T-helper 1 cell treated with Interleukin-12 subunit alpha and Interleukin-12 subunit beta and Interleukin-4 antibody, amounts not matched to agents 30 μg/mL and 1 μg/mL, for 36 hours (primary cell): Measurements from ENCODE around the gene OPN1SW.

Source experiments
- H3K27ac Mint-ChIP-seq: one replicate; pipeline ENCODE4 v1.8.0; 2021; ENCODE audit warnings: mild to moderate bottlenecking, mixed read lengths
- H3K27me3 Mint-ChIP-seq: one replicate; pipeline ENCODE4 v1.8.0; 2021; ENCODE audit warnings: low read depth, mixed read lengths
- H3K36me3 Mint-ChIP-seq: one replicate; pipeline ENCODE4 v1.8.0; 2021; ENCODE audit warnings: low read depth, mixed read lengths
- H3K4me1 Mint-ChIP-seq: one replicate; pipeline ENCODE4 v1.8.0; 2021; ENCODE audit warnings: low read depth, mixed read lengths
- H3K4me3 Mint-ChIP-seq: one replicate; pipeline ENCODE4 v1.8.0; 2021; ENCODE audit warnings: mild to moderate bottlenecking, moderate library complexity, mixed read lengths
- H3K9me3 Mint-ChIP-seq: one replicate; pipeline ENCODE4 v1.8.0; 2021; ENCODE audit warnings: mixed read lengths

The OPN1SW gene

GRCh38 chr7:128775744-128776474, at the start of gene OPN1SW:
OPN1SW (minus strand) TSS chr7:128775794; CDS start chr7:128775781, 13 bp downstream.
- no peak within 1 kb of the TSS for H3K27ac Mint-ChIP-seq
- H3K36me3 Mint-ChIP-seq = peaks cover 23% of the 10 kb centered on the region
- no peak within 1 kb of the TSS for H3K4me3 Mint-ChIP-seq
- no peaks in the 10 kb centered on the region for H3K4me1 Mint-ChIP-seq
- H3K9me3 Mint-ChIP-seq = peaks cover 20% of the 10 kb centered on the region
- H3K27me3 Mint-ChIP-seq = peaks cover 3% of the 10 kb centered on the region

GRCh38 chr7:128821724-128822123, 46.1 kb upstream of the OPN1SW start:
- Mint-ChIP-seq H3K27ac (no peak overlapping the region), H3K27me3 (peaks cover 10% of the 10 kb centered on the region), H3K36me3 (no peaks in the 10 kb centered on the region), H3K4me3 (no peak overlapping the region), H3K4me1 (no peaks in the 10 kb centered on the region), H3K9me3 (no peaks in the 10 kb centered on the region)

GRCh38 chr7:128818694-128819093, 43.1 kb upstream of the OPN1SW start:
- no peaks in the 10 kb centered on the region for H3K9me3 Mint-ChIP-seq
- no peak overlapping the region for H3K4me3 Mint-ChIP-seq
- no peaks in the 10 kb centered on the region for H3K36me3 Mint-ChIP-seq

GRCh38 chr7:128815289-128815942, 39.8 kb upstream of the OPN1SW start:
- Mint-ChIP-seq H3K27me3 (no peaks in the 10 kb centered on the region), H3K4me1 (no peaks in the 10 kb centered on the region), H3K4me3 (no peak overlapping the region), H3K36me3 (no peaks in the 10 kb centered on the region), H3K27ac (no peak overlapping the region), H3K9me3 (no peaks in the 10 kb centered on the region)

More at GRCh38 chr7:128818694-128819093, 43.1 kb upstream of the OPN1SW start:
- peaks cover 3% of the 10 kb centered on the region for H3K27me3 Mint-ChIP-seq
- H3K27ac Mint-ChIP-seq = no peak overlapping the region
- H3K4me1 Mint-ChIP-seq = no peaks in the 10 kb centered on the region

GRCh38 chr7:128814499-128814898, 38.9 kb upstream of the OPN1SW start:
- Mint-ChIP-seq H3K9me3 (no peaks in the 10 kb centered on the region), H3K4me1 (no peaks in the 10 kb centered on the region), H3K4me3 (no peak overlapping the region), H3K27ac (no peak overlapping the region), H3K36me3 (no peaks in the 10 kb centered on the region), H3K27me3 (no peaks in the 10 kb centered on the region)

- Mint-ChIP-seq H3K4me3 (no peak overlapping the region), H3K36me3 (no peaks in the 10 kb centered on the region), H3K27me3 (no peaks in the 10 kb centered on the region), H3K27ac (no peak overlapping the region), H3K9me3 (no peaks in the 10 kb centered on the region), H3K4me1 (no peaks in the 10 kb centered on the region)
Observed at GRCh38 chr7:128812514-128813168, 37.0 kb upstream of the OPN1SW start.

GRCh38 chr7:128811631-128812430, 36.2 kb upstream of the OPN1SW start:
- no peaks in the 10 kb centered on the region for H3K4me1 Mint-ChIP-seq
- H3K27ac Mint-ChIP-seq = no peak overlapping the region
- no peaks in the 10 kb centered on the region for H3K27me3 Mint-ChIP-seq
- no peak overlapping the region for H3K4me3 Mint-ChIP-seq
- H3K36me3 Mint-ChIP-seq = no peaks in the 10 kb centered on the region
- H3K9me3 Mint-ChIP-seq = no peaks in the 10 kb centered on the region

GRCh38 chr7:128810997-128811396, 35.4 kb upstream of the OPN1SW start:
- no peaks in the 10 kb centered on the region for H3K9me3 Mint-ChIP-seq
- H3K36me3 Mint-ChIP-seq = no peaks in the 10 kb centered on the region
- no peak overlapping the region for H3K27ac Mint-ChIP-seq
- H3K4me3 Mint-ChIP-seq = no peak overlapping the region
- no peaks in the 10 kb centered on the region for H3K4me1 Mint-ChIP-seq
- H3K27me3 Mint-ChIP-seq = no peaks in the 10 kb centered on the region

- H3K4me3 Mint-ChIP-seq = no peak overlapping the region
- no peaks in the 10 kb centered on the region for H3K9me3 Mint-ChIP-seq
- H3K4me1 Mint-ChIP-seq = no peaks in the 10 kb centered on the region
- no peak overlapping the region for H3K27ac Mint-ChIP-seq
- H3K27me3 Mint-ChIP-seq = no peaks in the 10 kb centered on the region
- H3K36me3 Mint-ChIP-seq = no peaks in the 10 kb centered on the region
Observed at GRCh38 chr7:128810473-128810872, 34.9 kb upstream of the OPN1SW start.

- no peak overlapping the region for H3K4me3 Mint-ChIP-seq
- no peaks in the 10 kb centered on the region for H3K9me3 Mint-ChIP-seq
- no peaks in the 10 kb centered on the region for H3K27me3 Mint-ChIP-seq
- H3K27ac Mint-ChIP-seq = no peak overlapping the region
- no peaks in the 10 kb centered on the region for H3K36me3 Mint-ChIP-seq
- no peaks in the 10 kb centered on the region for H3K4me1 Mint-ChIP-seq
Observed at GRCh38 chr7:128809363-128809762, 33.8 kb upstream of the OPN1SW start.

GRCh38 chr7:128807191-128807590, 31.6 kb upstream of the OPN1SW start:
- H3K4me3 Mint-ChIP-seq = no peak overlapping the region

GRCh38 chr7:128805225-128805624, 29.6 kb upstream of the OPN1SW start:
- no peaks in the 10 kb centered on the region for H3K9me3 Mint-ChIP-seq
- H3K4me3 Mint-ChIP-seq = no peak overlapping the region
- H3K36me3 Mint-ChIP-seq = no peaks in the 10 kb centered on the region
- H3K27me3 Mint-ChIP-seq = peaks cover 3% of the 10 kb centered on the region
- no peak overlapping the region for H3K27ac Mint-ChIP-seq
- H3K4me1 Mint-ChIP-seq = no peaks in the 10 kb centered on the region

More at GRCh38 chr7:128807191-128807590, 31.6 kb upstream of the OPN1SW start:
- H3K27ac Mint-ChIP-seq = no peak overlapping the region
- H3K4me1 Mint-ChIP-seq = no peaks in the 10 kb centered on the region
- H3K9me3 Mint-ChIP-seq = no peaks in the 10 kb centered on the region
- no peaks in the 10 kb centered on the region for H3K36me3 Mint-ChIP-seq
- H3K27me3 Mint-ChIP-seq = no peaks in the 10 kb centered on the region

- H3K4me3 Mint-ChIP-seq = no peak overlapping the region
- H3K9me3 Mint-ChIP-seq = no peaks in the 10 kb centered on the region
- H3K27me3 Mint-ChIP-seq = peaks cover 3% of the 10 kb centered on the region
- H3K27ac Mint-ChIP-seq = no peak overlapping the region
- no peaks in the 10 kb centered on the region for H3K4me1 Mint-ChIP-seq
- no peaks in the 10 kb centered on the region for H3K36me3 Mint-ChIP-seq
Observed at GRCh38 chr7:128804484-128804883, 28.9 kb upstream of the OPN1SW start.

GRCh38 chr7:128801667-128802418, 26.2 kb upstream of the OPN1SW start:
- H3K4me1 Mint-ChIP-seq = no peaks in the 10 kb centered on the region
- no peak overlapping the region for H3K4me3 Mint-ChIP-seq
- peaks cover 3% of the 10 kb centered on the region for H3K27me3 Mint-ChIP-seq
- no peaks in the 10 kb centered on the region for H3K36me3 Mint-ChIP-seq
- no peak overlapping the region for H3K27ac Mint-ChIP-seq
- H3K9me3 Mint-ChIP-seq = no peaks in the 10 kb centered on the region
